DND-41 (cell line): ENCODE data around the gene DLK1.

Source experiments
- ATAC-seq: fragments of 200-7000 bp; cut with Tn5 transposase; 3 replicates; pipeline ENCODE4 v1.9.1; 2021; ENCODE audit warnings: low read depth; ENCODE audit not compliant: insufficient read depth
- DNase-seq: peaks from one replicate; pipeline ENCODE4 v3.0.0-alpha.2; 2020
- H2AFZ ChIP-seq: 2 replicates; pipeline ENCODE4 v1.6.0; 2012; ENCODE audit warnings: low read depth, low read length
- H3K27ac ChIP-seq: 2 replicates; pipeline ENCODE4 v1.5.1; 2012; ENCODE audit warnings: low read length, inconsistent platforms
- H3K27me3 ChIP-seq: fragments of 200-600 bp; sonication (generic); 2 replicates; pipeline ENCODE4 v1.6.0; 2012; ENCODE audit warnings: low read length, mild to moderate bottlenecking, inconsistent platforms; ENCODE audit not compliant: insufficient read depth, poor library complexity
- H3K36me3 ChIP-seq: 2 replicates; pipeline ENCODE4 v1.5.1; 2012; ENCODE audit warnings: low read length, inconsistent platforms; ENCODE audit not compliant: insufficient read depth
- H3K4me1 ChIP-seq: 2 replicates; pipeline ENCODE4 v1.5.1; 2012; ENCODE audit warnings: mild to moderate bottlenecking, low read length; ENCODE audit not compliant: insufficient read depth
- H3K4me2 ChIP-seq: 2 replicates; pipeline ENCODE4 v1.6.0; 2012; ENCODE audit warnings: mild to moderate bottlenecking, moderate library complexity, low read length, inconsistent platforms; ENCODE audit not compliant: insufficient read depth
- H3K4me3 ChIP-seq, 2 experiments: fragments of 200-600 bp in 1 of 2; shearing (Covaris generic) in 1 of 2; 2 replicates each; pipeline ENCODE4 v1.5.1; 2012 to 2016; ENCODE audit warnings: inconsistent platforms in 2 of 2, low read length in 2 of 2, mild to moderate bottlenecking in 2 of 2, low read depth in 1 of 2, moderate library complexity in 1 of 2
- H3K79me2 ChIP-seq: 2 replicates; pipeline ENCODE4 v1.6.0; 2012; ENCODE audit warnings: low read length, inconsistent platforms; ENCODE audit not compliant: insufficient read depth
- H3K9ac ChIP-seq: 2 replicates; pipeline ENCODE4 v1.6.0; 2012; ENCODE audit warnings: low read depth, mild to moderate bottlenecking, inconsistent platforms, low read length, moderate library complexity
- H3K9me3 ChIP-seq: 2 replicates; pipeline ENCODE4 v1.5.1; 2012; ENCODE audit warnings: low read length, moderate library complexity, mild to moderate bottlenecking, inconsistent platforms; ENCODE audit not compliant: insufficient read depth, severe bottlenecking
- H4K20me1 ChIP-seq: 2 replicates; pipeline ENCODE4 v1.6.0; 2012; ENCODE audit warnings: low read length; ENCODE audit not compliant: insufficient read depth
- CTCF ChIP-seq: IDR thresholded peaks from 2 replicates; pipeline ENCODE4 v1.5.1; 2012; ENCODE audit warnings: borderline replicate concordance, low read length, moderate library complexity, mild to moderate bottlenecking; ENCODE audit not compliant: poor library complexity, severe bottlenecking; ENCODE audit errors: extremely low read depth
- EZH2 ChIP-seq: IDR thresholded peaks from 3 replicates; pipeline ENCODE4 v1.6.1; 2012; ENCODE audit warnings: borderline replicate concordance, low read depth, mild to moderate bottlenecking, moderate library complexity, low read length, inconsistent platforms; ENCODE audit not compliant: severe bottlenecking

DLK1 gene

DNA sequence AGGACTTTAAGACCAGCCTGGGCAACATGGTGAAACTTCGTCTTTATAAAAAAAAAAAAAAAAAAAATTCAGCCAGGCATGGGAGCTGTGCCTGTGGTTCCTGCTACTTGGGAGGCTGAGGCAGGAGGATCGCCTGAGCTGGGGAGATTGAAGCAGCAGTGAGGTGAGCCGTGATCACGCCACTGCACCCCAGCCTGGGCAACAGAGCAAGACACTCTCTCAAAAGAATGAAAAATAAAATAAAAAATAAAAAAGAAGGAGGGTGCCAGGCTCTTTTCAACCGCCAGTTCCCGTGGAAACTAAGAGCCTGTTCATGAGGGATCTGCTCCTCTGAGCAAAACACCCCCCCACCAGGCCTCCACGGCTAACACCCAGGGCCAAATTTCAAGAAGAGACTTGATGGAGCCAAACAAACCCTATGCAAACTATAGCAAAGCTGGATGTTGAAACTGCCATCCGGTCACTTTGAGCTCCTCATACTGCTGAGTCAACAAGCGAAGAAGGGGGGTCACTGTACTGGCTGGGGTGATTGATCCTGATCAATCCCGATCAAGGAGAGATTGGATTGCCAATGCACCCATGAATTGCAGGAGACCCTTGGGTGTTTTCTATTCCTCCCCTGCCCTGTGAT, 23.4 kb downstream of the DLK1 start:
- DNase-seq (no peak), ATAC-seq (no peak)
- Histone ChIP-seq H4K20me1 (no peaks in the 10 kb centered on the region), H3K27me3 (peaks cover 9% of the 10 kb centered on the region), H3K4me1 (no peaks in the 10 kb centered on the region), H3K36me3 (no peaks in the 10 kb centered on the region), H3K9ac (no peak overlapping the region), H2AFZ (no peak overlapping the region), H3K4me2 (no peak overlapping the region), H3K4me3 (no peak overlapping the region), H3K27ac (no peak overlapping the region), H3K79me2 (no peaks in the 10 kb centered on the region), H3K9me3 (no peaks in the 10 kb centered on the region)
- TF ChIP-seq EZH2 (no peak), CTCF (no peak)

DNA sequence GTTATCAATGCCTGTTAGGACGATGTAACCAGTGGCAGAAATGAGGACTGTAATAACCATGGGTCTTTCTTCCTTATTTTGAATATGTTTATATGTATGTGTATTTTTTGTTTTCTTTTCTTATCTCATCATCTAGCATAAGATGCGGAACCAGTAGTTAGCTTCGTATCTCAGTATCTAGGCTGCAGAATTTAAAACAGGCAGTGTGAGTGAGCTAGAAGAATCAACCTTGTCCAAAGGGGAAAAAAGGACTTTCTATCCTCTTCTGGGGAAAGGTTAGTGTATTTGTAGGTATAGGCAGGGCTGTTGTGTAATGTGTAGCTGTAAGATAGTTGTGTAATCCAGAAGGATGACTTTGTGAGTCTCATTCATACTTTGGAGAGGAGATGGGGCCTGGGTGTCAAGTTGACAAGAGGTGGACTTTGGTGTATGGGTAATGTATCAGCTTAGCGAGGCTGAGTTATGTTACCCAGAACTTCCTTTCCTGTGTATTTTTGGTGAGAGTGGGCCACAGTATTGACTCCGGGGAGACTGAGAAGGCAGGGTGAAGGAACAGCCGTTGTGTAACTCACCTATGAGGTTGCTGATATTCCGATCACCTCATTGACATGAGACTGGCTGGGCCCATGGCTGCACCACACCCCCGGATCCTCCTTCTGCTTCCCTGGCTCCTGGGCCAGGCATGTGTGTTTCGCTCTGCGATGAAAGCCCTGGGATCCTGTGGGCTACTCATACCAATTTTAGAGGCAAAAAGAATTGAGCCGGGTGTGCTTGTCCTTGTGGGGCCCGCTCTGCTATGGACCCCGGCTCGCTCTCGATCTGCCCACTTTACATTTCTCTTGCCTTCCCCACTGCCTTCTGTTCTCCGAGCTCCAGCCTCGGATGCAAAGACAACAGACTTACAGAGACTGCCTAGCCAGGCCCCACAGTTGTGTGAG, 24.3 kb downstream of the DLK1 start:
- H3K9ac ChIP-seq: no peak overlapping the region
- DNase-seq: no peak
- no peak for TF ChIP-seq EZH2
- no peak for TF ChIP-seq CTCF
- no peak overlapping the region for H3K4me2 ChIP-seq
- peaks cover 15% of the 10 kb centered on the region for H3K27me3 ChIP-seq
- H3K4me1 ChIP-seq: no peaks in the 10 kb centered on the region
- no peaks in the 10 kb centered on the region for H4K20me1 ChIP-seq
- no peaks in the 10 kb centered on the region for H3K36me3 ChIP-seq
- H3K27ac ChIP-seq: no peak overlapping the region
- no peak overlapping the region for H2AFZ ChIP-seq
- no peak overlapping the region for H3K4me3 ChIP-seq
- no peak for ATAC-seq
- H3K79me2 ChIP-seq: no peaks in the 10 kb centered on the region
- H3K9me3 ChIP-seq: no peaks in the 10 kb centered on the region

DNA sequence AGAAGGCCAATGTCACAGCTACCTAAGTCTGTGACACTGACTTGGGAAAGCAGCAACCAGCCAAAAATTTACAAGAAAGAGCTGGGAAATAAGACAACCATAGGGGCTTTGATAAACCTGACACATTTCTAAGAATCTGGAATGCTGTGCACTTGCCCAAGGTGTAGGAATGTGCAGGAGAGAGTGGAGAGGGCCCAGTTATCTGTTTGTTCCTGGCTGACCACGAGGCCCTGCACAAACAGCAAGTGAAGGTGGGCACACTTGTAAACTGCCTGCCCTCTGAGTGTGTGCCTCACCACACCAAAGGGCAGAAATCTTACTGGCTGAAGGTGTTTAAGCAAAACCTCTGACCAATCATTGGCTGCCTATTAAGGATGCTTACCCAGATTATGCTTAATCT, 27.3 kb downstream of the DLK1 start:
- Histone ChIP-seq H3K4me1 (no peaks in the 10 kb centered on the region), H3K27me3 (peaks cover 21% of the 10 kb centered on the region), H2AFZ (no peak overlapping the region), H3K27ac (no peak overlapping the region), H3K4me2 (no peak overlapping the region), H3K79me2 (no peaks in the 10 kb centered on the region), H3K4me3 (no peak overlapping the region), H3K9me3 (no peaks in the 10 kb centered on the region), H4K20me1 (no peaks in the 10 kb centered on the region), H3K9ac (no peak overlapping the region), H3K36me3 (no peaks in the 10 kb centered on the region)
- TF ChIP-seq CTCF (no peak), EZH2 (no peak)
- ATAC-seq (no peak), DNase-seq (no peak)
